HG03432 (cell line): ENCODE data around the gene SPIN1.

Experiments used
- ATAC-seq: cut with Tn5 transposase; IDR thresholded peaks from one replicate; pipeline ENCODE4 v1.9.1; 2021; ENCODE audit warnings: mild to moderate bottlenecking, moderate library complexity; ENCODE audit not compliant: unreplicated experiment

SPIN1 gene

DNA sequence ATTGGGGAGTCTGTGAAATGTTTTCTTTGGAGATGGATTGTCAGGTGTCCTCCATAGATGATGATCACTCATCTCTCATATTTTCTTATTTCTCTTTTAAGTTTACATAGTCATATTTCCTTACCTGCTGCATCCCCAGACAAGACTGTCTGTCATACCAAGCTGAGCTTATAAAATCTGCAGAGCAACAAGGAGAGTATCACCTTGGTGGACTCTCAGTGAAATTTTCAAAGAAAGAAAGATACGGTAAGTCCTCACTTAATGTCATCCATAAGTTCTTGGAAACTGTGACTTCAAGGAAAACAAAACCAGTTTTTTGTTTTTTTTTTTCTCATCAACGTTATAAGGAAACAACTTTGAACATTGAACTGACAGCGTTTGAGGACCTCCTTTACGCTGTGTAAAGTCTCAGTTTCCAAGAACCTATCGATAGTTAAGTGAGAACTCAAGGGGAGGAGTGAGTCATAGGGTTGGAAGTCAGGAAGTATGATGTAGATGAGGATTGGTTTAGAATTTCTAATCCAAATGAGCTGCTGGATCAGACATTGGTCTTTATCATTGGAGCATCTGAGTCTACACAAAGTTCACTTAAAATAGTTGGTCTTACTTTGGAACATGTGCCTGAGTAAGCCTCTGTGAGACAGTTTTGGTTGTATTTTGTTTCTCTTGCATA is 45.5 kb downstream of the SPIN1 start:
- ATAC-seq = no peak

DNA sequence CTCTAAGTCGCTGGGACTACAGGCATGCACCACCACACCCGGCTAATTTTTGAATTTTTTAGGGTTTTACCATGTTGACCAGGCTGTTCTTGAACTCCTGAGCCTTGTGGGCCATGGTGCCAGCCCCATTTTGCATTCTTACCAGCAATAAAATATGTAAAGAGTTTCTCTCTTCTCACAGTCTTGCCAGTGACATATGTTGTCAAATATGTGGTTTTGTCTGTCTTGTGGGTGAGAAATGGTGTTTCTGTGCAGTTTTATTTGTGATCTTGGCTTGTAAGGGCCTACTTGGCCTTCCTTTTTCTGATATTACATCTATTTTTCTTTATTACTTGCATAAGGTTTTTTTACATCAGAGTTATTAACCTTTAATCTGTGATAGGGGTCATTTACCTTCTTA is 47.1 kb downstream of the SPIN1 start:
- no peak for ATAC-seq

DNA sequence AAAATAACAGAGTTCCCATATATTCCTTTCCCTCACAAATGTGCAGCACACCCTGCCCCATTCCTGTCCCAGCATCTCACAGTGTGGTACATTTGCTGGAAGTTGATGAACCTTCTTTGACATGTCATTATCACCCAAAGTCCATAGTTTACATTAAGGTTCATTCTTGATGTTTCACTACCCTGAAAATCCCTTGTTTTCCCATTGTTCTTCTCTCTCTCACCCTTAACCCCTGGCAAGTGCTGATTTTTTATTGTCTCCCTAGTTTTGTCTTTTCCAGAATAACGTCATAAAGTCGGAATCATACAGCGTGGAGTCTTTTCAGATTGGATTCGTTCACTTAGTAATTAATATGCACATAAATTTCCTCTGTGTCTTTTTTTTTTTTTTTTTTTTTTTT is 48.1 kb downstream of the SPIN1 start:
- ATAC-seq = no peak

DNA sequence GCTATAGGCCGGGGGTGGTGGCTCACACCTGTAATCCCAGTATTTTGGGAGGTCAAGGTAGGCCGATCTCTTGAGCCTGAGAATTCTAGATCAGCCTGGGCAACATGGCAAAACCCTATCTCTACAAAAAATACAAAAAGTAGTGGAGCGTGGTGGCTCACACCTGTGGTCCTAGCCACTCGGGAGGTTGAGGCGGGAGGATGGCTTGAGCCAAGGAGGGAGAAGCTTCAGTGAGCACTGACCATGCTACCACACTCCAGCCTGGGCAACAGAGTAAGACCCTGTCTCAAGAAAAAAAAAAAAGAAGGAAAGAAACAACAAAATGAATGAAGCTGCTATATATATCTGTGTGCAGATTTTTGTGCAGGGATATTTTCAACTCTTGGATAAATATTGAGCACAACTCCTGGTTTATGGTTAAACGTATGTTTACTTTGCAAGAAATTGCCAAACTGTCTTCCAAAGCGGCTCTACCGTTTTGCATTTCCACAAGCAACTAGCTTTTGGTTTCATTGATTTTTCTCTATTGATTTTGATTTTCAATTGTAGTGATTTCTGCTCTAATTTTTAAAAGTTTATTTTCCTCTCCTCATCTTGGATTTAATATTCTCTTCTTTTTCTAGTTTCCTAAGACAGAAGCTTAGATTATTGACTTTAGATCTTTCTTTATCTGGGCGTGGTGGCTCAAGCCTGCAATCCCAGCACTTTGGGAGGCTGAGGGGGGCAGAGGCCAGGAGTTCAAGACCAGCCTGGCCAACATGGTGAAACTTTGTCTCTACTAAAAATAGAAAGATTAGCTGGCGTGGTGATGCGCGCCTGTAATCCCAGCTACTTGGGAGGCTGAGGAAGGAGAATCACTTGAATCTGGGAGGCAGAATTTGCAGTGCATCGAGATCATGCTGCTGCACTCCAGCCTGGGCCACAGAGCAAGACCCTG is 49.2 kb downstream of the SPIN1 start:
- ATAC-seq = no peak

DNA sequence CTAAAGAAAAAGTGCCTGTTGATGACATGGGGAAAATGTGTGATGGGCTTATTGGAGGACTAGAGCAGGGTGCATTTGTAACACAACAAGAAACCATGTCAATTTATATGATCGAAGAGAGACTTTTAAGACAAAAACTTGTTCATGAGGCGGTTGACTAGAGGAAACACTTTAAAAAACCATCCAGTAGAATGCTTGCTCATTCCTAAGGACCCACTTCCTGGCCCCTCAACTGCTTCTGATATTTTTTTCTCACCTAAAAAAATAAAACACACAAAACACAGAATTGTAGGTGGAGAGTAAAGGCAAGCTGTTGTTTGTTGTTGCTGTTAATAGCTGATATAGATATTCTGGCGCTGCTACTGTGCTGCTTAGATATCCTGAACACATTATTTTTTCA is 50.6 kb downstream of the SPIN1 start:
- ATAC-seq = no peak

DNA sequence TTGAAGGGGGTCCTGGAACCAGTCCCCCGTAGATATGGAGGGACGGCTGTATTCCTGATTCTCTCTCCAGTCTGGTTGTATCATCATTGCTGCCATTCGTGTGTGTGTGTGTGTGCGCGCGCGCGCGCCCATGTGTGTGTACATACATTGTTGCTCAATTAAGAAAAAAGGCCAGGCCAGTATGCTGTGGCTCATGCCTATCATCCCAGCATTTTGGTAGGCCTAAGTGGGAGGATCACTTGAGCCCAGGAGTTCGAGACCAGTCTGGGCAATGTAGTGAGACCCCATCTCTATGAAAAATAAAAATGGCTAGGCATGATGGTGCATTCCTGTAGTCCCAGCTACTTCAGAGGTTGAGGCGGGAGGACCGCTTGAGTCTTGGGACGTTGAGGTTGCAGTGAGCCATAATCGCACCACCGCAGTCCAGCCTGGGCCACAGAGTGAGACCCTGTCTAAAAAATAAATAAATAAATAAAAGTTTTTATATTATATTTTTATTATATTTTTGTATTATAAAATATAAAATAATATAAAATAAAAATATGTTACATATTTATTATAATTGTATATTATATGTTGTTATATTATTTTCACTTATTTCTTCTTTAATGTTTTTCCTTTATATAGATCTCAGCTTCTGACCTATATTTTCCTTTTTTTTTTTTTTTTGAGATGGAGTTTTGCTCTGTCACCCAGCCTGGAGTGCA is 53.2 kb downstream of the SPIN1 start:
- ATAC-seq = no peak

DNA sequence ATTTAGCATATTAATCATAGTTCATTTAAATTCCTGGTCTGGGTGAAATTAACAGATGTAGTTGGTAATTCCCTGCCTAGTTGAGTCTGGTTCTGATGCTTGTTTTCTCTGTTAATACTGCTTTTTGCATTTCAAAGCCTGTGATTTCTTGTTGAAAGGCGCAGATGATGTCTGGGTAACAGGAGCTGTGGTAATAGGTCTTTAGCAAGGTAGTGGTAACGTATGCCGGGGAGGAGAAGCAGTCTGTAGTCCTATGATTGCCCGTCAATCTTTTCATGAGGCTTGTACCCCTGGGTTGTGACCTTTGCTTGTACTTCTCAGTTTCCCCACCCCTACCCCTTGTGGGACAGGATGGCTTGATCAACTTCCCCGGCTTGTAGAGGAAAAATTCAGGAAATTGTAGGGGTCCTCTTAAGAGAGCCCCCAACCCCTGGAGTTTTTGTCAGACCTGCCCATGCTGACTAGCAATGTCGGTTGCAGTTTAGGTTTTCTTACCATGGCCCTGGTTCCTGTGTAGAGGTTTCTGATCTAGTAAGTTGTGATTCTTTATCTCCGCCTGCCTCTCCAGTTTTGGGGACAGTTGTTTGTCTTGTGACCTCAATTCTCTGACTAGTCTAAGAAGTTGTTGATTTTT is 55.4 kb downstream of the SPIN1 start:
- ATAC-seq = no peak

DNA sequence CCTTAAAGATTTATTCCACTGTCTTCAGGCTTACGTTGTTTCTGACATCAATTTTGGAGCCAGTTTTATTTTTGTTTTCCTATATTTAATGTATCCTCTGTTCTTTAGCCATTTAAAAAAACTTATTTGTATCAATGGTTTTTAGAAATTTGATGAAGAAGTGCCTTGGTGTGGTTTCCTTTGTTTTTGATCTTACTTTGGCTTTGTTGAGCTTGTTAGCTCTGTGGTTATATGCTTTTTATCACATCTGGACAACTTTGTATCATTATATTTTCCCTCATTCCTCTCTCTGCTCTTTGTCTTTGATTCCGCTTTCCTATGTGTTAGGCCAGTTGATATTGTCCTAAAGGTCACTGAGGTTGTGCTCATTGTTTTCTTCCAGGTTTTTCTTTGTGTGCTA is 58.5 kb downstream of the SPIN1 start:
- ATAC-seq = no peak

DNA sequence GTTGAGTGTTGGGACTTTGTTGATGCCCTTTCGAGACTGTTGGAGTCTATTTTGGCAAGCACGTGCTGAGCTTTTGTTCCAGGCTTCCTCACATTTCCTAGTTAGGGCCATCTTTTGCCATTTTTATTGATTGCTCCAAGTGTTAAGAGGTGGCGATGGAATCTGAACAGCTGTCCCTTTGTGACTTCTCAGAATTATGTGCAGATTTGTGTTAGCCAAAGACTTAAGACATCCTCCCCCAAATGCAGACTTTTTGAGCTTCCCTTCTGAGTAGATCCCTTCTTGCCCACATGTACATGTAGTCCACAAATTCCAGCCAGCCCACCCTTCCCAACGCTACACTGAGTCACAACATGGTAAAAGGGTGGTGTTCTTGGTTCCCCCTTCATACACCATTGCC is 59.2 kb downstream of the SPIN1 start:
- no peak for ATAC-seq

DNA sequence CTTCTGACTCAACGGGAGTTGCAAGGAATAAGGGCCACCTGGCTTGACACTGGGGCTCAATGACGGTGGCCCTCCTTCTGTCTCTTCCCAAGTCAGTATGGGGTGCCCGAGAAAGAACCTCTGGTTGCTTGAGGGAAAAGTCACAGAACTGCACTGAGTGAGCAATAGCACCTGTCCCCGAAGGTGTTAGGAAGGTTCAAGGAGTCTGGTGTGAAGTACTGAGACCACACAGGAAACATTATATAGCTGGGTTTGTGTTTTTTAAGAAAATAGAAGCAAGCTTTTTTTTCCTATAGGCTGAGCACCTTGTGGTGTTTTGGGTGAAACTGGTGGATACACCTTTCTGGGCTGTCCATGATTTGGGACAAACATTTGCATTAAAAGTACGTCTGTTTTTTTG is 62.9 kb downstream of the SPIN1 start:
- no peak for ATAC-seq

DNA sequence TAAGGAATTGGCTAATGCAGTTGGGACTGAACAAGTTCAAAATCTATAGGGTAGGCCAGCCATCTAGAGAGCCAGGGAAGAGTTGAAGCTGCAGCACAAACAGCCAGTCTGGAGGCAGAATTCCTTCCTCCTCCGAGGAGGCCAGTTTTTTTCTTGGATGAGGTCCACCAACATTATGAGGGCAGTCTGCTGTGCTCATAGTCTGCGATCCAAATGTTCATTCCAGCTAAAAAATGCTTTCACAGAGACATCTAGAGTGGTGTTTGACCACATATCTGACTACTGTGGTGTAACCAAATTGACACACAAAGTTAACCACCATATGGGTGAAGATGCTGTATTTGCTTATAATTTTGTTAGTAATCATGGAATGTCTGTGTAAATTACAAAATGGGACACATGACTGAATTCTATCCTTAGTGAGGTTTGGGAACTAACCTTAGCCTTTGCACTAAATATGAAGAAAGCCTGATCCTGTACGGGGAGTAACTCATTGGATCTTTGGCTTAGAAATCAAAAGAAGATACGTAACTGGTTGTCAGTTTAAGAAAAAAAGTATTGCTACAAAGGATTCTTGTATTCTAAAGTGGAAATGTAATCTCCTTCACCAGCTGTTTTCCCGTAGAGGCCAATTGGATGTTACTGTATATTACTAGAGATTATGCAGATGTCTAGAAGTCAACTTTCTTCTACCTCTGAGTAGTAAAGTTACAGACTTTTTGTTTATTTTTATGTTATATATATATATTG is 70.6 kb downstream of the SPIN1 start:
- no peak for ATAC-seq

DNA sequence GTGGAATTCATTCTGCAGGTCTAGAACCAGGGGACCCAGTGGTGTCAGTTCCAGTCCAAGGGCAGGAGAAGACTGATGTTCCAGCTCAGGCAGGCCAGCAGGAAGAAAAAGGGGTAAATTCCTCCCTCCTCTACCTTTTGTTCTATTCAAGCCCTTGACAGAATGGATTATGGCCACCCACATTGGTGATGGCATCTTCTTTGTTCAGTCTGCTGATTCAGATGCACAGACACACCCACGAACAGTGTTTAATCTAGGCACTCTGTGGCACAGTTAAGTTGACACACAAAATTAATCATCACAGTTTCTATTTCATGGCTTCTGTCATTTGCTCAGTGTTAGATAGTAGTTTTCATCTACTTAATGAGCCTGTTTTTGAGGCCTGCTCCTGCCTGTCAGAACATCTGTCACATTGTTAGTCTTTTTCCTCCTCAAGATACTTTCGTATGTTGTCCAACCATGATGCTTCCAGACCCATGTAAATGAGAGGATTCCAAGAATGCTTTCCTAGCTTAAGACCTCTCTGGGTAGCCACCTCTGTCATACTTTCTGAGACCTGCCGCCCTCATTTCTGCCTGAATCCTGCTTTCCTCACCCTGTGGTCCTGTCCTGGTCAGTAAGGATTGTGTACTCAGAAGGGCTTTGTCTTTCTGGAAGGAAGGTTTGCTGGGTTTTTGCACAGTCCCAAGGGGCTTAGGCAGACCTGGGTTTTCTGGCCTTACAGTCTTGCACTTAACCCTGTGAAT is 72.5 kb downstream of the SPIN1 start:
- ATAC-seq = no peak

DNA sequence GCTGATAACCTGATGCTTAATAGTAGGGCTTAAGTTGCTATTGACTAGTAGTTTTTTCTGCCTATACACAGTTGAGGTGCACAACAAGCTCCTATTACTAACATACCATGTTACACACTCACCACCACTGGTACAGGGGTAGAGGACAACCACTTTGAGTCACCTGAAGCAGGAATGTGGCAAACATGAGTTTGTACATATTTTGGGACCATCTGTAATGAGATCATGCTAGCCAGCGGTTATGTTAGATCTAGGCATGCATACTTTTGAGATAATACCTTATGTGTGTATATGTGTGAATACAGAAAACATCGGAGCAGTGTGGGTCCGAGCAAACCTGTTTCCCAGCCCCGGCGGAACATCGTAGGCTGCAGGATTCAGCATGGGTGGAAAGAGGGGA is 73.9 kb downstream of the SPIN1 start:
- ATAC-seq = no peak

DNA sequence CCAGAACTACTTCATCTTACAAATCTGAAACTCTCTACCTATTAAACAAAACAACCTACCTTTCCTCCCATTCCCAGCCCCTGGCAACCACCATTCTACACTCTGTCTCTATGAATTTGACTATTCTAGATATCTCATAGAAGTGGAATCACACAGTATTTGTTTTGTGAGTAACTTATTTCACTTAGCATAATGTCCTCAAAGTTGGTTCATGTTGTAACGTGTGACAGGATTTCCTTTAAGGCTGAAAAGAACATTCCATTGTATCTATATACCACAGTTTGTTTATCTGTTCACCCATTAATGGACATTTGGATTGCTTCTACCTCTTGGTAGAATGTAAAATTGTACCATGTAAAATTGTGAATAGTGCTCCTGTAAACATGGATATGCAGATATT is 76.6 kb downstream of the SPIN1 start:
- no peak for ATAC-seq

DNA sequence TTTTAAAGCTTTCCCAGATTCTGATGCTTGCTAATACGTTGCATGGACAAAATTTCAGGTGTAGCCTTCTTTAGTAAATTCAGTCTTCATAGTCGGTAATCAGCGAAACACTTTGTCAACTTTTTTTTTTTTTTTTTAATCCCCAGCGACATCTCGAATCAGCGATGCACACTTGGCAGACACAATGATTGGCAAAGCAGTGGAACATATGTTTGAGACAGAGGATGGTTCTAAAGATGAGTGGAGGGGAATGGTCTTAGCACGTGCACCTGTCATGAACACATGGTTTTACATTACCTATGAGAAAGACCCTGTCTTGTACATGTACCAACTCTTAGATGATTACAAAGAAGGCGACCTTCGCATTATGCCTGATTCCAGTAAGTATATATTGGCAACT is 80.0 kb downstream of the SPIN1 start:
- ATAC-seq = no peak

DNA sequence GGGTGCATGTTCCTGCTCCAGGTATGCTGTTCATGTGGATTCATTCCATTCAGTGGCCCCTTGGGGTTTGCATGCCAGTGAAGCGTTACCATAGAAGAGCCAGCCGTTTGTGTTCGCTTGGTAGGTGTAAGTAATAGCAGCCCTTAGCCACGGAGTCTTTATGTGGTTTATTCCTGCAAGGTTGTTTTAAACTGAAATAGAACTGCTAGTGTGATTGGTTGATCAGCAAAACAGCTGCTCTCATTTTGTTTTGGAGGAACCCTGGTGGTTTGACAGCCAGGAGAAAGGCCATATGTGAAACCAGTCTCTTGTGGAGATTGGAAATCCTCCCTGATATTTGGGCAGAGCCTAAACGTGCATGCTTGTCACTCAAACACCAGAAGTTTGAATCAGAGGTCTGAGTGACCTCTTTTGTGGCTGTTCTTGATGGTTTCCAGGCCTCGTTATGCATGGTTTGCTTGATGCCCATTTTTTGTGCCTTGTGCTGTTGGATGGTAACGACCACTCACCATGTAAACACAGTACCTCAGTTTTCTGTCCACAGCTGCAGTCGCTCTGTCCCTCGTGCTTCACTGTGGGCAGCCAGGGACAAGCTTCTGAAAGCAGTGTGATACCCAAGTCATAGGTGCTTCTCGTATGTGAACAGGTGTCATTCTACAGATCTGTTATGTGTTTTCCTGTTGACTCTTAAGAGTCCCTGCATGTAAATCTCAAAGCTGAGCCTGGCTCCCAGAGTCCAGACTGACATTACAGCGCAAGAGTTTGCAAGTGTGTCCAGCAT is 88.4 kb downstream of the SPIN1 start:
- no peak for ATAC-seq

DNA sequence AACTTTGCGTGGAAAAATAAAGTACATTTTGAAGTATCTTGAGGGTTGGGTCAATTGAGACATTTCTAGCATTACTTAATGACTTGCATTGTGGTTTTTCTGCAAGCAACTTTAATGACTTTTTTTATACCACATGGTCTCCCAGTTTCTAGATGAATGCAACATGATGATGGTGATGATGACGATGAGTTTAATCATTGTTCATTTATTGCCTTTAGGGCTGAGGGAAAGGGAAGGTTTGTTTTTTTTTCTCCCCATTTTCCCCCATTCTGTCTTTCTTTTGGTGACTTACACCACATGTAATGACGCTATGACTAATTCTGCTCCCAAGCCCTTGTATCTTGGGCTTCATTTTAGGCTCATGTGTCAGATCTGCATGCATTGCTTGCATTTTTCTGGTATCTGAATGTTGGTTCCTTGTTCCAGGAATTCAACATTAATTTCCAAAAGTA is 89.1 kb downstream of the SPIN1 start:
- ATAC-seq = no peak

DNA sequence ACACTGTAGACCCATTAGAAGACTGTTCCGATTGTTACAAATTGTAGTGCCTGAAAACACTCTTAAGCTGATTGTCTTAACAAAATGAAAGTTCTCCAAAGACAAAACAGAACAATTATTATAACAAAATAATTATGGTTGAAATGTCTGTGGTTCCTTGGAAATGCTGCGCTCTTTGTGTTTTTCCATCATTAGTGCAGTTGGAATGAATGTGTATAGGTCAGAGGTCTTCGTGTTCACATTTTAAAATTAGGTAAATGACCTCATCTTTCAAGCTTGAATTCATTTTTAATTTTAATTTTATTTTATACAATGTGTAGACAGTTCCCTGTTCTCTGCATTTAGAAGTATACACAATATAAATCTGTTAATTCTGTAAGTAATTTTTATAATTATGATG is 90.0 kb downstream of the SPIN1 start:
- ATAC-seq = no peak

DNA sequence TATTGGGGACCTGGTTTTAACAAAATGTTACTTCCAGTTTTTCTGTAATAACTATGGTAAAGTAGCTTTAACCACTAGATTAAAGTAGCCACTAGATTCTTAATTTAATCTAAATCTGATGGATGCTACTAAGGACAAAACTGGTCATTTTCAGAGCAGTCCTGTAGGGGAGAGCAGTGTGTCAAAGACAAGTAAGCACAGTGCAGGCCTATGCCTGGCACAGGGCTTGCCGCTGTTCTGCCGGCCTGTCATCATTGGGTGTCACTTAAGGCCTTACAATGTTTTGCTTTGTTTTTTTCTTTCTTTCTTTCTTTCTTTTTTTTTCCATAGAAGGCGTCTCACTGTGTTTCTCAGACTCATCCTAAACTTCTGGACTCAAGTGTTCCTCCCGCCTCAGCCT is 93.7 kb downstream of the SPIN1 start:
- no peak for ATAC-seq
